Measurements from ENCODE around the gene GLE1. TPM values are rescaled to one million over a fixed set of nuclear protein-coding genes. Genes with fewer than 3 reads are reported as not detected.

Gene GLE1
- total and polyA plus RNA-seq, 10 donors = 14.3 to 31.2 (median 22.7) TPM

GRCh38 chr9:128556926-128557634 lies 52.6 kb downstream of the GLE1 start:
- Histone ChIP-seq H3K4me1 (peaks cover 44 to 89% (median 70%) of the 10 kb centered on the region in 6 donors), H3K9me3 (no peaks in the 10 kb centered on the region), H3K27me3 (replicated peaks in 1 of 7) (no peaks in the 10 kb centered on the region), H3K27ac (peak overlapping the region in 5 of 8 donors; percentile 0 to 75 (median 12)), H3K36me3 (peaks cover 0 to 4% (median 0%) of the 10 kb centered on the region in 6 donors), H3K4me3 (no peak overlapping the region)
- TF ChIP-seq POLR2AphosphoS5 (IDR thresholded peaks at IDR 0.05) = no peak
- TF ChIP-seq POLR2A (IDR thresholded peaks at IDR 0.05) = no peak
- no peak for TF ChIP-seq CTCF (IDR thresholded peaks at IDR 0.05 in 8 of 11, conservative IDR thresholded peaks at IDR 0.05 in 3 of 11)
- no peak for DNase-seq
- intact Hi-C loops (cut with DNase I; ENCODE audit: low total_unique reads) = loop anchor here (10.0 kb wide), 1 partner anchor 52 kb away; the partner anchor contains the start of gene GLE1
- 75 to 92% (median 84%) methylated on average over 5 of the region's 5 CpGs for WGBS, 5 donors

- peak in 2 of 3 donors; percentile 77 to 82 for TF ChIP-seq POLR2AphosphoS5 (IDR thresholded peaks at IDR 0.05)
- TF ChIP-seq CTCF (IDR thresholded peaks at IDR 0.05 in 8 of 11, conservative IDR thresholded peaks at IDR 0.05 in 3 of 11) = no peak
- peaks cover 43 to 83% (median 64%) of the 10 kb centered on the region in 6 donors for H3K4me1 ChIP-seq
- peak; percentile 82 for DNase-seq
- peak overlapping the region; percentile 15 to 78 (median 72) for H3K27ac ChIP-seq
- intact Hi-C loops (cut with DNase I; ENCODE audit: low total_unique reads) = loop anchor here (10.0 kb wide), 1 partner anchor 54 kb away; the partner anchor contains the start of gene GLE1
- peaks cover 0 to 13% (median 0%) of the 10 kb centered on the region in 6 donors for H3K36me3 ChIP-seq
- 7 to 13% (median 9%) methylated on average over 12 of the region's 12 CpGs for WGBS, 5 donors
- no peaks in the 10 kb centered on the region for H3K9me3 ChIP-seq
- H3K27me3 ChIP-seq (replicated peaks in 1 of 7) = no peaks in the 10 kb centered on the region
- H3K4me3 ChIP-seq = peak overlapping the region in 1 of 8 donors; percentile 34
Observed at GRCh38 chr9:128558431-128559310, 54.2 kb downstream of the GLE1 start.

GRCh38 chr9:128565578-128565977 lies 61.1 kb downstream of the GLE1 start:
- intact Hi-C loops (cut with DNase I; ENCODE audit: low total_unique reads) = no loop called here
- Histone ChIP-seq H3K27ac (peak overlapping the region in 6 of 8 donors; percentile 40 to 71 (median 60)), H3K27me3 (replicated peaks in 1 of 7) (no peaks in the 10 kb centered on the region), H3K4me1 (peaks cover 0 to 39% (median 10%) of the 10 kb centered on the region in 6 donors), H3K9me3 (no peaks in the 10 kb centered on the region), H3K4me3 (no peak overlapping the region), H3K36me3 (peaks cover 0 to 60% (median 31%) of the 10 kb centered on the region in 6 donors)
- no peak for TF ChIP-seq POLR2A (IDR thresholded peaks at IDR 0.05)
- no peak for TF ChIP-seq POLR2AphosphoS5 (IDR thresholded peaks at IDR 0.05)
- TF ChIP-seq CTCF (IDR thresholded peaks at IDR 0.05 in 8 of 11, conservative IDR thresholded peaks at IDR 0.05 in 3 of 11) = no peak
- WGBS, 5 donors = 66 to 79% (median 70%) methylated on average over 4 of the region's 4 CpGs
- no peak for DNase-seq
